ENCODE results near the gene GINS1.
A peak's percentile ranks its signal among the peaks of the same experiment; 100 is the strongest.
"Not testable (repeated sequence)": the region's sequence is repeated elsewhere in the genome, so short reads cannot be mapped to it uniquely, and the experiment has no call there.

Gene GINS1

DNA sequence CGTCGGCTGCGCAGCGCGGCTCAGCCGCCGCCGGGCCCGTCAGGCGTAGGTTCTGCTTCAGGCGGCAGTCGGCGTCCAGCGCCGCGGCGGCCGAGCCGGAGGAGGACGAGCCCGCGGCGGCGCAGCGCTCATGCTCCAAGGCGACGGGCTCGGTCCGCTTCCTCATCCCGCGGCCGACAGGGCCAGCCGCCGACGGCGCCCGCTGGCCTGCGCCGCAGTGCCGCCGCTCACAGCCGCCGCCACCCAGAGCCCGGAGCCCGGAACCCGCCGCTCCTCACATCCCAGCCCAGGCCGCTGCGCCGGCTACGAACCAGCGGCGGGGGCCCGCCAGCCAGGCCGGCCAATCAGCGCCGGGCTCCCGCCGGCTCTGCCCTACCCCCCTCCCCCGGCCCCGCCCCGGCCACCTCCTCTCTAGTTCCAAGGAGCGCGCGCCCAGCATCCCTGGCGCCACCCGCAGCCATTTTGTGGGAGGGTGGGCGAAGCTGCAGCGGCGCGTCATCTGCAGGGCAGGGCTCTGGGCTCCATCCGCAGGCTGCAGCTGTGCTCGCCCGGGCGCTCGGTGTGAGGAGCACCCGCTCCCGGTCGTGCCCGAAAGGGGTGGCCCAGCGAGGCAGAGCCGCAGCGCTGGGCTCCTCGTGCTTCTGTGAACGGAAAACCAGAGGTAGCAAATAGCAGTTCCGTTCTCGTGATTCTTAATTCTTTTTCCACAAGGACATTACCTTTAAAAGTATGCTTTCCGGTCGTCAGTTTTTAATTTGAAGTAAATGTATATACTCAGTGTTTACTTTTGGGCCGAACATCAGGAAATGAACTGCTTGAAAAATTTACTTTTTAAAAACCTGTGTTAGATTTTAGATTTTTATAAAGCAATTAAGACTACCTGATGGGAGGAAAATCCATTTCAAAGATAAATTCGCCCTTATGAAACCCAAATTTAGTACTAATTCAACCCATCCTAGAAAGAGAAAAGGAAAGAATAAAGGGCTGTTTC is 16.6 kb upstream of the GINS1 start, which contains the start of gene ABHD12:
Gene ABHD12, minus strand, starts transcription at position 298 of the 991 bp plus-strand sequence. Its CDS starts 132 bp downstream, at position 166.
- peak; percentile 93 for DNase-seq

DNA sequence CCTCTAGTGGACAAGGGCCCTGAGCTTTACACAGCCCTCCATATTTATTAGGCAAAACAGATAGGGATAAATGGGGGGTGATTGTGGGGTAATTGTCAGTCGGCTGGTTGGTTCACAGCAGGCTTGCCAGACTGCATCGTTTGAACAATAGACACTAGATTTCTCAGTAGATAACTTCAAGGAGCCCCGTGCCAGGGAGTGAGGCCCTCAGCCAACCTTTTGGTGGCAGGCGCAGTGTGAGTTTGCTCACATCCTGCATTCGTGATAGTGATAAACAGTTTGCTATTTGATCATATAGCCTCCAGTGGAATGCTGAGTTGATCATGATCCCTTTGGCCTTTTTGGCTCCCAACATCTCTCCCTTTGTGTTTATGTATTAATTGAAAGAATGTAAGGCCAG is 13.2 kb upstream of the GINS1 start:
- DNase-seq: no peak

GRCh38 chr20:25394996-25395395 is 12.5 kb upstream of the GINS1 start:
- DNase-seq: no peak

- DNase-seq: no peak
Observed at GRCh38 chr20:25397096-25397495, 10.4 kb upstream of the GINS1 start.

DNA sequence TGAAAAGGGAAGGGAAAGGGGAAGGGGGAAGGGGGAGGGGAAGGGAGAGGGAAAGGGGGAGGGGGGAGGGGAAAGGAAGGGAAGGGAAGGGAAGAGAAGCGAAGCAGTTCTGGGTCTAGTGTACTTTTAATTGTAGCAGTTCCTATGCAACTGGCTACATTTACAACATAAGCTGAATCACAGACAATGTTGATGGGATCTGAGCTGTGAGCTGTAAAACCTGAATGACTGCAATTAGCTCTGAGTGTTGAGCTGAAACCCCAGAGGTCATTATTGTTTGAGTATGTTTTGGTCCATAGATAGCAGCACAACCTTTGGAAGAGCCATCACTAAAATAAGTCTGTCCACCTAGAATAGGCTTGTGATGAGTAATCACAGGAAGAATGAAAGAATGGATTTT is 9.7 kb upstream of the GINS1 start:
- DNase-seq: no peak

DNA sequence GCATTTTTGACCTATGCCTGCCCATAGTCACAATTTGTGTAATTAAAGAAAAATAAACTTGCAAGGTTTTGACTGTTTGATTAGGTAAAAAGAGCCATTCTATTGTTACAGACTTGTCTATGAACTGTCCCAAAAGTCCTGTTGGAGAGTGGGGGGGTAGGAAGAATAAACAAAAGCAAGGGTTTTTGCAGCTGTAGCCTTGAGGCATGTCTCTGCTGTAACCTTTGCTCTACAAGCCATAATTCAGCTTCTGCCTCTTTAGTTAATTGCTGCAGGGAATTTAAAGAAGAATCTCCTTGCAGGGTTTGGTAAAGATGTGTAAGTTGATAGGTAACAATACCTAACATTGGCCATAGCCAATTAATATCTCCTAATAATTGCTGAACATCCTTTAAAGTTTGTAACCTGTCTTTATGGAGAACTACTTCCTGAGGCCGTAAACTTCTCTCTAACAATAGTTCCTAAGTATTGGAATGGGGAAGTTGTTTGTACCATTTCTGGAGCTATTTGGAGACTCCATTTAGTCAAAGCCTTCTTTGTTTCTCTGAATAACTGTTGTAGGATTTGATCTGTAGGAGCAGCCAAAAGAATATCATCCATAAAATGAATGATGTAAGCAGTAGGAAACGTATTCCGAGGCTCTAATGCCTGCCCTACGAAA is 9.0 kb upstream of the GINS1 start:
- DNase-seq: no peak

DNA sequence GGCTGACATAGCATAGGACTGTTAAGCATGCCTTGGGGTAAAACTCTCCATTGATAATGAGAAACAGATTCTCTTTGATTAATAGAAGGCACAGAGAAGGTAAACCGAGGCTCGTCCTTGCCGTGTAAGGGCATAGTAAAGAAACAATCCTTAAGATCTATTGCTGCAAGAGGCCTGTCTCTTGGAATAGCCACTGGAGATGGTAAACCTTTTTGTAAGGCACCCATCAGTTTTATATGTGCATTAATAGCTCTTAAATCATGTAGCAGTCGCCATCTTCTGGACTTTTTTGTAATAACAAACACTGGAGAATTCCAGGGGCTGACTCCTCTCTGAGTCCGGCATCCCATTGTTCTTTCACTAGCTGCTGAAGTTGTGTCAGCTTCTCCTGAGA is 8.4 kb upstream of the GINS1 start:
- DNase-seq: no peak

- not testable (repeated sequence) for DNase-seq
Observed at GRCh38 chr20:25400291-25400732, 7.2 kb upstream of the GINS1 start.

- no peak for DNase-seq
Observed at GRCh38 chr20:25402583-25402982, 4.9 kb upstream of the GINS1 start.

GRCh38 chr20:25408170-25408547 is 686 bp downstream of the GINS1 start:
- DNase-seq: no peak

- DNase-seq: no peak
Observed at GRCh38 chr20:25408890-25409289, 1.4 kb downstream of the GINS1 start.

- no peak for DNase-seq
Observed at GRCh38 chr20:25418776-25419175, 11.3 kb downstream of the GINS1 start.

- no peak for DNase-seq
Observed at GRCh38 chr20:25421102-25421501, 13.6 kb downstream of the GINS1 start.

DNA sequence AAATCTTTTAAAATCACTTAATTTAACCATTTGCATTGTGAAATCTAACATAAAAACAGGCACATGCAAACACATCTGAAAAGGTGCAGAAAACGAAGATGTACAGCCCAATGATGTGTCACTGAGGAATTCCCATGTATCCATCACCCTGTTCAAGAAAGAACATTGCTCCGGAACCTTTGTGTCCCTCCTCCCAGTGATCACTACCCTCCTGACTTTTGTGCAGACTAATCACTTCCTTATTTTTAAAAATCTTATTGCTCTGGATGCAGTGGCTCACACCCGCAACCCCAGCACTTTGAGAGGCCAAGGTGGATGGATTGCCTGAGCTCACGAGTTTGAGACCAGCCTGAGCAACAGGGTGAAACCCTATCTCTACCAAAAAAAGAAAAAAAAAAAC is 14.6 kb downstream of the GINS1 start:
- no peak for DNase-seq

DNA sequence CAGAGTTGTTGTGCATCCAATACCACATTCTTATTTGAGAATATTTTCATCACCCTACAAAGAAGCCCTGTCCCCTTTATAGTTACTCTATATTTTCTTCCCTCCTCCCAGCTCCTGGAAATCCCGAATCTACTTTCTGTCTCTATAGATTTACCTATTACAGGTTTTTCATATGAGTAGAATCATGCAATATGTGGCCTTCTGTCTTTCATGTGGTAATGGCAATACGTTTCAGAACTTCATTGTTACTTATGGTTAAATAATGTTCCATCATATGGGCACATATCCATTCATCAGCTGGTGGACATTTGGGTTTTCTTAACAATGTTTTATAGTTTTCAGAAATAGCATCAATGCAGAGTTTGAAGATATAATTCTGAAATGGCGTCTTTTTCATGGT is 17.1 kb downstream of the GINS1 start:
- no peak for DNase-seq

GRCh38 chr20:25437153-25437581 is 29.7 kb downstream of the GINS1 start:
- DNase-seq: no peak

DNA sequence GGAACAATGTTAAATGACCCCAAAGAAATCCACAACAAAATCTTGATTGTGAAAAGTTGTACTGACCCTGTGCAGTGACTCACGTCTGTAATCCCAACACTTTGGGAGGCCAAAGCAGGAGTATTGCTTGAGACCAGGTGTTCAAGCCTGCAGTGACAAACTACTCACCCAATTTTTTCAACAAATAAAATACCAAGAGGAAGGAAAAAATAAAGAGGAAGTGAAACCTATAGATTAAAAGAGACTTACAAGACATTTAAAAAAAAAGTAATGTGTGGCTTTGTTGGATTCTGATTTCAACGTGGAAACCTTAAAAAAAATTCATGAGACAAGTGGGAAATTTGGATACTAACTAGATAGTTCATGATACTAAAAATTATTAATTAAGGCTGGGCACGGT is 31.9 kb downstream of the GINS1 start:
- DNase-seq: no peak

DNA sequence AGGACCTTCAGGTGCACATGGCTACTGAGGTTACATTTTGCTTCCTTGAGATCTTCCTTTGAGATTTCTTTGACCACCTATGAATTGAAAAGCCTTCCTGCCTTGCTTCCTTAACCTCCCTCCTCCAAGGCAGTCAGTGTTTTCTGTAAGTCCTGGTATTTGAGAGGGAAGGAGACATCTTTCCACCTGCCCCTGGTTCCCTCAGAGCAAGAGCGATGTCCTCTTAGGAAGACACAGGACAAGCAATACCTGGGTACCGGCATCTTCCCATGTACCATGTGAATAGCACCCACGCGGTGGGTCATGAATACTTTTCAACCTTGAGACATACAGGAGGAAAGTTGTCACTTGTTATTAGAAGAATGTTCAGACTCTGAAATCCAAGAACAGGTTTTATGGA is 37.1 kb downstream of the GINS1 start:
- no peak for DNase-seq

DNA sequence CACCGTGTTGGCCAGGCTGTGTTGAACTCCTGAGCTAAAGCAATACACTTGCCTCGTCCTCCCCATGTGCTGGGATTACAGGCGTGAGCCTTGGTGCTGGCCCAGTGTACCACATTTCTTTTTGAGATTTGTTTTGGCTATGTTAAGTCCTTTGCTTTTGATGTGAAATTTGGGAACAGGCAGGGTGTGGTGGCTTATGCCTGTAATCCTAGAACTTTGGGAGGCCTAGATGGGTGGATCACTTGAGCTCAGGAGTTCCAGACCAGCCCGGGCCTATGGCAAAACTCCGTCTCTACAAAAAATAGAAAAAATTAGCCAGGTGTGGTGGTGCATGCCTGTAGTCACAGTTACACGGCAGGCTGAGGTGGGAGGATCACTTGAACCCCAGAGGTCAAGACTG is 40.2 kb downstream of the GINS1 start:
- no peak for DNase-seq

GRCh38 chr20:25452333-25452732 is 44.9 kb downstream of the GINS1 start:
- no peak for DNase-seq

GRCh38 chr20:25453035-25453810 is 45.8 kb downstream of the GINS1 start:
- no peak for DNase-seq

DNA sequence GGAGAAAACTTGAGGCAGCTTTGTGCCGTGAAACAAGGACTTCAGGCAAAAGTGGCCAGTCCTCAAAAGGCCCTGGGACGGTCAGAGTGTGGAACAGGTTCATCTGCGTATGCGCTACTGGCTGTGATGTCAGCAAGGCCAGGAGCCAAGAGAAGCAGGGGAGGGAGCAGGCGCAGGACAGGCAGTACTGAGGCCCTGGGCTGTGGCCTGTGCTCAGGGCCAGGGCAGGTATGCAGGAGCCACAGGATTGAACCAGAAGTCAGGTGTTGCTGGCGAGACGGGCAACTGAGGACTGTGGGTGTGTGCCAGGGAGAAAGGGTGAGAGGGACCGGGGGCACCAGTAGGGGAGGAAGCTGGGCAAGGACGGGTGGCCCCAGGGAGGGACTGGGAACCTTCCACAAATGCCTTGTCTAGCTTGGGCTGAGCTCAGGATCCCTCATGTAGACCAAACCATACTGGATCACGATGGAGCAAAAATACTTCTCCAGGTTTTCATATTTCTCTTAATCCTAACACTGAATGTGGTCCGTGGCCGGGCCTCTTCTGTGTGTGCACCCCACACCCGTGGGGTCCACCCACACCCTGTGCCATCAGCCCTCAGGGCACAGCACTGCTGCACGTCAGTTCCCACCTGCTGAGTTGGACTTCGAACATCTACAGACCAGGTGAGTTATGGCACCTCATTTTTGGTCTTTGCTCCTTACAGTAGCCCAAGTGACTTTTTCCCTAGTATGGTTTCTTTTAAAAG is 46.9 kb downstream of the GINS1 start:
- DNase-seq: no peak

Measured in stimulated activated CD4-positive, alpha-beta T cell treated with anti-CD3 and anti-CD28 coated beads, Interleukin-12 subunit alpha, Interleukin-12 subunit beta, amount 100 ng/mL, for 4 hours (primary cell).